GM19324 (cell line): ENCODE data around the gene CAPN15.
"Not testable (repeated sequence)": the region's sequence is repeated elsewhere in the genome, so short reads cannot be mapped to it uniquely, and the experiment has no call there.

ENCODE experiments used
- ATAC-seq: cut with Tn5 transposase; IDR thresholded peaks from one replicate; pipeline ENCODE4 v1.9.1; 2021; ENCODE audit warnings: mild to moderate bottlenecking, moderate library complexity; ENCODE audit not compliant: unreplicated experiment, low FRiP score

Gene CAPN15

DNA sequence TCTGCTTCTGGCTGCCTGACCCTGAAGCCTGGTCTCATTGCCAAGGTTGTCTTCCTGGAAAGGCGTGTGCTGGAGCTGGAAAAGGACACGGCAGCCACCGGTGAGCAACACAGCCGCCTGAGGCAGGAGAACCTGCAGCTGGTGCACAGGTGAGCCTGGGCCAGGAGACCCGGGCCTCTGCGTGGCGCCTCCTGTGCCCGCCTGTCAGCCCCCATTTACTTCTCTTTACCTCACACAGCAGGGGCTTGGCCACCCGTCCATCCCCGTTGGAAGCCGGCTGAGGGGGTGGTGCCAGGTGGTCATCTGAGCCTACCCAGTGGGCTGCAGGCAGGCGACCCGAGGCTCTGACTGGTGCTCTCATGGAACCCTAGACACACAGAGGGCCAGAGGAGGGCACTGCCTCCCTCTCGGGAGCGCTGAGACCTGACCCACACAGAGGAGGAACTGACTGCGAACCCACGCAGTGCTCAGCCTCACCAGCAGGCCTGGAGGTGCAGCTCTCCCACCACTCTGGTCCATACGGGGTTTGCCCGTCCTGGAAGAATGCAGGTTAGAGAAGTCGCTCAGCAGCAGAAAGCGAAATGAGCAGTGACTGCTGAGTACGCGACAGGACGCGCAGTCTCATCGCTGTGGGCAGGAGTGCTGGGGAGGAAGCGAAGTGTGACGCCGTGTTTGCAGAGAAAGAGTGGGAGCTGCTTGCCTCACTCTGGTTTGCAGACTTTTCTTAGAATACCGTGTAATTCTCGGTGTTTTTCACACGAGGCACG is 21.9 kb upstream of the CAPN15 start:
- ATAC-seq, result no peak

DNA sequence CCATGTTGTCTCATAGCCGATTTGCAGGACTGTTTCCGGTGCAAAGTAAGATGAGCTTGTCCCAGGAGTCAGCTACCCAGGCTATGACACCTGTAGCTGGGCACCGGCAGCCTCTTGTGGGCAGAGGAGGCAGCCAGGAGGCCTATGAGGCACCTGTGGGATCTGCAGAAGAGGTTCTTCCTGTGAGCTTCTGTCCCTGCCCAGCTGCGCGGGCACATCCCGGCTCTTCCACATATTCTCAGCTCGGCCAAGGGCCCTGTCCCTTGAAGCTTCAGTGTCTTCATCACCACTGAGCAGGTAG is 21.3 kb upstream of the CAPN15 start:
- no peak for ATAC-seq

DNA sequence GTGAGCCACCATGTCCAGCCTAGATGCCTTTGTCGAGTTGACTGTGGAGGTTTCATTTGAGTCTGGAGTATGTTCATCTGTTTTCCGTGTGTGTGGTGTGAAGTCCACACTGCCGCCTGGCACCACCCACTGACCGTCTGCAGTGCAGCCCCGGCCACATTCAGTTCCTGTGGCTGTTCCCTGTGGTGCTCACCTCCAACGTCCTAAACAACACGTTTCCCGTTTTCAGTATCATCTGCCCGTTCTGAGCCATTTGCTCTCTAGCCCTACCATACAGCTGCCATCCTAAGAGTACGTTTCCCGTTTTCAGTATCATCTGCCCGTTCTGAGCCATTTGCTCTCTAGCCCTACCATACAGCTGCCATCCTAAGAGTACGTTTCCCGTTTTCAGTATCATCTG is 20.0 kb upstream of the CAPN15 start:
- not testable (repeated sequence) for ATAC-seq

DNA sequence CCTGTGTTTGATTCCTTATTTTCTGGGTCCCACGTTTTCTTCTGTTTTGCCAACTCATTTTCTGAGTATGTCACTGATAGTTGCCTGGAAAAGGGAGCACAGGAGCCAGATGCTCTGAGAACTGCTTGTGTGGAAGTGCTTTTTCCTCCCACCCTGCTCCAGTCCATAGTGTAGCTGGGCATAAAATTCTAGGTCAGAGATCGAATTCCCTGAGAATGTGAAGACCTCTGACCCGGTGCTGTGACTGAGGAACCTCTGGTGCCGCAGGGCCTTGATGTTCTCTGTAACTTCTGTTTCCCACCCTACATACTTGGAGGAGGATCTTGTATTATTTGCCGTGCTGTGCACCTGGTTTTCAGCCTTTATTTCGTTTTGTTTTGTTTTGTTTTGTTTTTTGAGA is 19.5 kb upstream of the CAPN15 start:
- no peak for ATAC-seq

DNA sequence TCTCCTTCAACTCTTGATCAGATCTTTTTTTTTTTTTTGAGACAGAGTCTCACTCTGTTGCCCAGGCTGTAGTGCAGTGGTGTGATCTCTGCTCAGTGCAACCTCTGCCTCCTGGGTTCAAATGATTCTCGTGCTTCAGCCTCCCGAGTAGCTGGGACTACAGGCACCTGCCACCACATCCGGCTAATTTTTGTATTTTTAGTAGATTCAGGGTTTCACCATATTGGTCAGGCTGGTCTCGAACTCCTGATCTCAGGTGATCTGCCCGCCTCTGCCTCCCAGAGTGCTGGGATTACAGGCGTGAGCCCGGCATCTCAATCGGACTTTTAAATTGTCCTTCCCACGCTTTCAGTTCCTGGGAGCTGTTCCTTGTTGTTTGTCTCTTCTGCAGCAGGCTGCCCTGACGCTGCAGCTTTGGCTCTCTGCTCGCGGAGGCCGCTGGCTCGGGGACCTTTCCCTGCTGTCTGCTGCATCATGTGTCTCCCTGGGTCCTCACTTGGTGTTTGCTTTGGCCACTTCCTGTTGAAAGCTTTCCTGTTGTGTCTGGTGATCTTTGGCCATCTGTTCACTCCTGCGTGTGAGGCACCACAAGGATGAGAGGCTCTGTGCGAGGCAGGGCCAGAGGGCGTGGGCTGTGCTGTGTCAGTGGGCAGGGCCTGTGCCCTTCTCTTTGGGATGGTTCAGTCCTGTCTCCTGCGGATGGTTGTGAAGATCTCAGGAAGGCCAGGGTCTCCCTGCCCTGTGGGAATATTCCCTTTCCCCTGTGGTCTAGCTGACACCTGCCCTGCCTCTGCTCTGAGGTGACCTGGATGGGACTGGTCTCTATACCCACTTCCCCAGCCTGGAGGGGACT is 18.4 kb upstream of the CAPN15 start:
- no peak for ATAC-seq

DNA sequence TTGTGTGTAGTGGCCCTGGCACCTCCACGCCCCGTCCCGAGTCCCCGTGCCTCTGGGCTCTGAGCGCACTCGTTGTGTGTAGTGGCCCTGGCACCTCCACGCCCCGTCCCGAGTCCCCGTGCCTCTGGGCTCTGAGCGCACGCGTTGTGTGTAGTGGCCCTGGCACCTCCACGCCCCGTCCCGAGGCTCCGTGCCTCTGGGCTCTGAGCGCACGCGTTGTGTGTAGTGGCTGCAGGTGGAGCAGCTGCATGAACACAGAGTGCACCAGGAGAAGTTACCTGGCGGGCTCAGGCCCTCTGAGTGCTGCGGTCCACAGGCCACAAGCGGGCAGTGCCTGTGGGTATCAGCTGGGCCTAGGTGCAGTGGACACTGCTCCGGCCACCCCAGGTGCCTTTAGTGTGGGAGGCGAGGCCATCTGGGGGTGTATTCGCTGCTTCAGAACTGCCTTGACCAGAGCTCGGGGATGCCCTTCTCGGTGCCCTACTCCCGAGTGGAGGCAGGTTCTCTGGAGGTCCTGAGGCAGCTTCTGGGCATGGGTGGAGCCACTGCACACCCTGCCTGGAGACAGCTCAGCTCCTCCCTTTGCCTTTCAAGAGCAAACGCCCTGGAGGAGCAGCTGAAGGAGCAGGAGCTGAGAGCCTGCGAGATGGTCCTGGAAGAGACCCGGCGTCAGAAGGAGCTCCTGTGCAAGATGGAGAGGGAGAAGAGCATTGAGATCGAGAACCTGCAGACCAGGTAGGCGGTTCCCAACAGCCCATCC is 17.3 kb upstream of the CAPN15 start:
- ATAC-seq, result no peak

DNA sequence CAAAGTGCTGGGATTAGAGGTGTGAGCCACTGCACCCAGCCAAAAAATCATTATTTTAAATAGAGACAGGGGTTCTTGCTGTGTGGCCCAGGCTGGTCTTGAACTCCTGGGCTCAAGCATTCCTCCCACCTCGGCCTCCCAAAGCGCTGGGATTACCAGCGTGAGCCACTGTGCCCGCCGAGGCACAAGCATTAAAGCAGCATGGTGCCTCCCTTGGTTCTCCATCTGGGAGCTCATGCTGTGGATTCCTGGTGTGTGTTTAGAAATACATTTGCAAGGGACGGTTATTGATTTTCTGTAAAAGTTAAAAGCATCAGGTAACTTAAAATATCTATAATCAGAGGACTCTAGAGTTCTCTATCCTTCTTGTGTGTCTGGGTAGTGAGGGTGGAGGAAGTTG is 14.7 kb upstream of the CAPN15 start:
- ATAC-seq, result no peak

DNA sequence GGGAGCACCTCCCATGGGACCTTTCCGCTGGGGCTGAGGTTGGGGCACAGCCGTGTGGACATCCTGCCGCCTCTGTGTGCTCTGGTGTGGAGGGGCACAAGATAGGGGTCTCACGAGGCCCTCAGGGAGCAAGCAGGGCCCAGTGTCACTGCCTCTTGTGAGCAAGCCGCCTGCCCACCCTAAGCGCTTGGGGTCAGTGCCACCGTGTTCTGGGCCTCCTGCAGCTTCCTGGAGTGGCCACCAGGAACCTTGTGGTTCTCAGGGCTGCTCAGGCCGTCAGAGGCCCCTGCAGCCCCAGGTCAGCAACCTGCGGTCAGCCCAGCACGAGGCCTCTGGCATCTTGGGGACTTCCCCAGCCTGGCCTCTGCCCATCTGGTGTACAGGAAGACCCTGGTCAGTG is 13.6 kb upstream of the CAPN15 start:
- no peak for ATAC-seq

DNA sequence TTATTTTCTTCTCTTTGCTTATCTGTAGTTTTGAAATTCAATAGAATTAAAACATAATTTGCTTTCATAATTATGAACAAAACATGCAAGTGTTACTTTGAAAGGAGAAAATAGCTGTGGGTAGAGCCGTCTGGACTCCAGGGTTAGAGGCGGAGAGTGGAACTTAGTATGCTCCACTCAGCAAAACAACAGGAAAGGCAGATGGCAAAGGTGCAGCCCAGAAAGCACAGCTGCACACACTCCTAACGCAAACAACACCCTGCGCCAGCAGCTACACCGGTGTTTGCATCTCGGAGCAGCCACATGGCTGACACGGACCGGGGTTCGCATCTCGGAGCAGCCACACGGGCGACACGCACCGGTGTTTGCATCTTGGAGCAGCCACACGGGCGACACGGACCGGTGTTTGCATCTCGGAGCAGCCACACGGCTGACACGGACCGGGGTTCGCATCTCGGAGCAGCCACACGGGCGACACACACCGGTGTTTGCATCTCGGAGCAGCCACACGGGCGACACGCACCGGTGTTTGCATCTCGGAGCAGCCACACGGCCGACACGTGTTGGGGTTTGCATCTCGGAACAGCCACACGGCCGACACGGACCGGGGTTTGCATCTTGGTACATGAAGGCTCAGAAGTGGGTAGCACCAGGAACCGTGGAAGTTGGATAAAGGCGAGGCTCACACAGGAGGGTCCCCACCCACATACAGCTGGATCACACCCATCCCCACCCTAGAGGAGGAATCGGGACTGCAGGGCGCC is 12.2 kb upstream of the CAPN15 start:
- ATAC-seq, result no peak

DNA sequence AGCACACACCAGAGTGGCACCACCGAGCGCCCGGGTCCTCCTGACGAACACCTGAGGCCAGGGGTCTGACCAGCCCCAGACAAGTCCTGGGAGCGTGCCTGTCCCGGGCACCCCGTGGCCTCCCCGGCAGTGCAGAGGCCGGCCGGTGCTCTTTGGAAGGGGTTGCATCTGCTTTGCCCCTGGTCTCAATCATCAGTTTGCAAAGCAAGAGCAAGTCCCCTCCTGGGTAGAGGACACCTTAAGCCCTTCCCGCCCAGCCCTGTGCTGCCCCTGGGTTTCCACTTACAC is 11.6 kb upstream of the CAPN15 start:
- ATAC-seq, result no peak

DNA sequence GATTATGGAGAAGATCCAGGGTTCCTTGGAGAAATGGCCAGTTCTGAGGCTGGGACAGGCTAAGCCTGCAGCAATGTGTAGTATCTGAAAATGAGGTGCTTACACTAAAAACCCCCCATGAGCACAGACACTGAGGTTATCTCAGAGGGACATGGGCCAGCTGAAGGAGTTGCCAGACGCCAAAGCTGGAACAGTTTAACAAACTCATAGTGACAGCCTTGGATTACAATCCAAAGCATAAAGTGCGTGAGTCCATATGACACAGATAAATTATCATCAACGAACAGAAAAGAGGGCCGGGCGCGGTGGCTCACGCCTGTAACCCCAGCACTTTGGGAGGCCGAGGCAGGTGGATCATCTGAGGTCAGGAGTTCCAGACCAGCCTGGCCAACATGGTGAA is 11.2 kb upstream of the CAPN15 start:
- no peak for ATAC-seq

DNA sequence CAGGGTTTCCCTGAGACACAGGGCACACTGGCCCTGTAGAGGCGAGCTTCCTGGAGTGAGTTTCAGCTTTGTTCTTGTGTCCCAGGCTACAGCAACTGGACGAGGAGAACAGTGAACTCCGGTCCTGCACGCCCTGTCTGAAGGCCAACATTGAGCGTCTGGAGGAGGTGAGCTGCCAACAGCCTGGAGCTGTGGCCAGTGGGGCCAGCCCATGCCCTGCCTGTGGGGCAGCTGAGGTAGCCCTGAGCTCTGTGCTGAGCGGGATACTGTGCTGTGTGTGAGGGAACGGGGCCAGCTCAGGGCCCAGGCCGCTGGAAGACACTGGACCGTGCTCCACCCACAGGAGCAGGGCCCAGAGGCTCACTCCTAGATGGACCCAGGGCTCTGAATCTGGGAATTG is 8.7 kb upstream of the CAPN15 start:
- no peak for ATAC-seq

DNA sequence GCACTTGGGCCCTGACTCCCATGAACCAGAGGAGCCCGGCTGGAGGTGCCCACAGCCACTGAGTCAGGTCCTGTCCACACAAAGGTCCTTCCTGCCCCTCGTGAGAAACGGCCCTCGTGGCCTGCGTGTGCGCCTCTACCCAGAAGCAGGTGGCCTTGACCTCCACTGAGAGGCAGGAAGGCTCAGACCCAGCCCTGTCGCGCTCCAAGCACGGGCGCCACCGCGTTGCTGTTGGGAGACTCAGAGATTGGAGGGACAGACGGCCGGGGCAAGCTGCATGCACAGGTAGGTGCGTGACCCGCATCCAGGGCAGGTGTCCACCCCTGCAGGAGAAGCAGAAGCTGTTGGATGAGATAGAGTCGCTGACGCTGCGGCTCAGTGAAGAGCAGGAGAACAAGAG is 8.1 kb upstream of the CAPN15 start:
- ATAC-seq, result no peak

DNA sequence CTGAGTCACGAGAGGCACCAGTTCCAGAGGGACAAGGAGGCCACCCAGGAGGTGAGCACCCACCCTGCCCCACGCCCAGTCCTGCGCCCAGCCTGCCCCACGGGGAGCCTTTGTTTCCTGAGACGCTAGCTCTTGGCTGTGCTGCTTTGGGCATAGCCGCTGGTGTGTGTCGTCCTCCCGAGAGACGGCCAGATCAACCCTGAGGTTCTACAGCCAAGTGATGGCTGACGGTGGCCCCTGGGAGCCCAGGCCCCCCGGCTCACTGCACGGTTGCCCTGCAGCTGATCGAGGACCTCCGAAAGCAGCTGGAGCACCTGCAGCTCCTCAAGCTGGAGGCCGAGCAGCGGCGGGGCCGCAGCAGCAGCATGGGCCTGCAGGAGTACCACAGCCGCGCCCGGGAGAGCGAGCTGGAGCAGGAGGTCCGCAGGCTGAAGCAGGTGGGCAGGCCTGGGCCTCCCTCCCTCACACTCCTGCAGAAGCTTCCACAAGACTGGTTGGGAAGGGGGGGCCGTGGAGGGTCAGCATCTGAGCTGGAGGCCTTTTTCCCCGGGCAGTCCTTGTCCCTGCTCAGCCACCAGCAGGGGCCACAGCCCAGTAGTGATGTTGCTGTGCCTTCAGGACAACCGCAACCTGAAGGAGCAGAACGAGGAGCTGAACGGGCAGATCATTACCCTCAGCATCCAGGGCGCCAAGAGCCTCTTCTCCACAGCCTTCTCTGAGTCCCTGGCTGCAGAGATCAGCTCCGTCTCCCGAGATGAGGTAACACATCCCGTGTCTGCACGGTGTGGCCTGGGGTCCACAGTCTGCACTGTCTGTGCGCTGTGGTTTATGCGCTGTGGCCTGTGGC is 7.4 kb upstream of the CAPN15 start:
- ATAC-seq, result no peak

DNA sequence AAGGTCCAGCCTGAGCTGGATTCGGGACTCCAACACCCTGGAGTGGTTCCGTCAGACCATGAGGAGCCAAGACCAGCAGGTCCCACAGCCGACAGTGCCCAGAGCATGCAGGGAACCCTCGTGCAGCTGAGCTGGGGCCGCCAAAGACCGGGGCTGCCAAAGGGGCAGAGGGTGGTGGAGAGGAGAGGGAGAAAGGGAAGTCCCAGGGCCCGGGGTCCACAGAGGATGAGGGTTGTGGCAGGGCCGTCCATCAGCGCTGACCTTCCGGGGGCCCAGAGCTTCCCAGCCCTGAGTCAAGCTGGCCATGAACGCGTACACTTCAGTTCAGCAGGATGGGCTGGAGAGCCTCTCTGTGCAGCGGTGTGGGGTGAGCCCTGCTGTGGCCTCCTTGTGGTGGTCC is 6.7 kb upstream of the CAPN15 start:
- no peak for ATAC-seq

DNA sequence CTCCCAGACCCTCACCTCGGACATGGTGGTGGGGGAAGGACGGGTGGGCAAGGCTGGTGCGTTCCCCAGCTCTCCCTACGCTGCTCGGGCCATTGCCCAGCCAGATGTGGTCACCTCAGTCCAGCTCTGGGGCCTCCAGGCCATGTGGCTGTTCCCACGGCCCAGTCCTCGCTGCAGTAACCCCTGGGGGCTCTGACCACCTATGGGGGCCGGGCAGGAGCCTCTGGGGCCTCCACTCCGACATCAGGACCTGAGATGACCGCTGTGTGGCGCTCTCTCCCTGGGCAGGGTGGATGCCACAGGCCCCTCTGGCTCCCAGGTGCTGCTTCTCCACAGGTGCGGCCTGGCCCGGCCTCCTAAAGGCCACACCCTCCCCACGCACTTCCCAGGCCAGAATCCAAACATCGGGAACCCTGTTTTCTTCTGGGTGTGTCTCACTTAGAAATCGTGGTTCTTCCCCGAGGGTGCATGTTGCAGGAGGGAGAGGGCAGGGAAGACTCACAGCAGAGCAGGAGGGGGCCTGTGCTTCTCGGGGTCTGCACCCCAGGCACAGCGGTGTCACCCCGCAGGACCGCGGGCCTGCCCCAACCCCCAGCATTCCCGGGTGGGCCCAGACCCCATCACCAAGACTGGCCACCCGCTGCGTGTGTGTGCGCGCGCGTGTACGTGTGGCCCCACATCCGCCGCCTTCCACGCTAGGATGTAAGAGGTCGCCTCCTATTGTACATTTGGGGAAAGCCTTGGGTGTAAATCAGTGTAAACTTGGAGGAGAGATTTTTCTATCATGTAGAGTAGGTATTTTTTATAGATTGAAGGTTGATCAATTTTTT is 5.9 kb upstream of the CAPN15 start:
- no peak for ATAC-seq

DNA sequence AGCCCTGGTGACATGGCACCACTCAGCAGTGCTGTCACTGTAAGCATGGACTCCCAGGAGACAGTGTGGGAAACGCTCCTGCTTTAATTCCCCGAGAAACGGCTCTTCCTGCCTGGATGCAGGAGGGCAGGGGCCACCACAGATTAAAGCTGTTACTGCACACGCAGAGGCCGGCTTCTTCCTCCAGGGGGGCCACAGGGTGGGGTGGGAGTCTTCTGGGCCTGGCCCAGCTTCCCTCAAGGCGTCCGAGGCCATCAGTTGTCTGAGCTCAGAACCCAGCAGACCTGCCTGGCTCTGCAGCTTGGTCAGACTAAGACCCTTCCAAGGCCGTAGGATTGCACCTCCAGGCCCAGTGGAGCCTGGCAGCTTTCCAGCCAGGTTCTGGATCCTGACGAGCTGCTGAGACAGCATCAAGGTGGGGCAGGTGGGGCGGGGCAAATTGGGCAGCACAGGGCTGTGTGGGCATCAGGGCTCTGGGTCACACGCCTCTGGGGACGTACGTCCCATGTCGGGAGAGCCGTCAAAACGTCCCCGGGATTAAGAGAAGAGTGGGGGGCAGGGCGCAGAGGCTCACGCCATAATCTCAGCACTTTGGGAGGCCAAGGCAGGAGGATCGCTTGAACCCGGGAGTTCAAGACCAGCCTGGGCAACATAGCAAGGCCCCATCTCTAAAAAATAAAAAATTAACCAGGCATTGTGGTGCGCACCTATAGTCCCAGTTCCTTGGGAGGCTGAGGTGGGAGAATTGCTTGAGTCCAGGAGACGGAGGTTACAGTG is 5.0 kb upstream of the CAPN15 start:
- ATAC-seq, result no peak

DNA sequence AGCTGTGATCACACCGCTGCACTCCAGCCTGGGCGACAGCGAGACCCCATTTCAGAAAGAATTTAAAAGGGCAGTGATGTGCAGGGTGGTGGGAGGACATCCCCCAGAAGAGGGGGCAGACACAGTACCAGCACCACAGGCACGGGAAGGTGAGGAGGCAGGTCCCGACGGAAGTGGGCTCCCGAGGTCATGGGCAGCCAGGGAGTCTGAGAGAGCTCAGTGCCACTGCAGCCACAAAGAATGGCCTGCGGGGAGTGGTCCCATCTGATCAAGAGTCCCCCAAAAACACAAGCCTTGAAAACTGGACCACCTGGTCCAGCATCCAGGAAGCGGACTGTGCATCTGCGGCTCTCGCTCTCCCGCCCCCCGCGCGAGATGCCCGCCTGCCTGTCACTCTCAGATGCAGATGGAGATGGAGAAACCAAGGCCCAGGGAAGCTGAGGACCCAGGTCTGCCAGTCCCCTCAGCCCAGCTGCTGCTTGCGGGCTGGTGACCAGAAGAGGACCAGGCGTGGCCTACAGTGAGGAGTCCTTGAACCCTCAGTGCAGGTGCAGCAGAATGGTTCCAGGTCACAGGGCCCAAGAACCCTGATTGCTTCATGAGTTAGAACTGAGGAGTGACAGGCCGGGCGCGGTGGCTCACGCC is 4.3 kb upstream of the CAPN15 start:
- no peak for ATAC-seq
